HG02970 (cell line): Measurements from ENCODE around the gene ADAMTS6.
"Not testable (repeated sequence)": the region's sequence is repeated elsewhere in the genome, so short reads cannot be mapped to it uniquely, and the experiment has no call there.

Experiments used
- ATAC-seq: cut with Tn5 transposase; IDR thresholded peaks from one replicate; pipeline ENCODE4 v1.9.1; 2021; ENCODE audit warnings: mild to moderate bottlenecking, moderate library complexity, moderate number of reproducible peaks; ENCODE audit not compliant: unreplicated experiment, low FRiP score

The ADAMTS6 gene

DNA sequence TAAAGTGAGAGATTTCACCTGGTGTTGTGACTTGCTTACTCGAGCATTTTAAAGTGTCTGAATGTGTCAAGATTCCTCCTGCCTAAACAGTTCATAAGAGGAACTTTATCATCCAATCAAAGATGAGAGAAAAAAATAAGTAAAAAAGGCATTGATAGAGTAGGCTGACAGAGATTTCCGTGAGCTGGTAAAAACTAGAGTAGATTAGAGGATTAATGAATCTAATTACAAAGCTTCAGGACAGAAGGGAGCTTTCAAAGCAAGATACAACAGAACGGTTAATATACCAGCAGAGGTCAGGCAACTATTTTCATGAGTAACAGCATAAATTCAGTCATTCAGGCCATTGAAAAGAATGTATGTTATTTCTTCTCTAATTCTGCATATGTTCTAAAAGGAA, 91.5 kb downstream of the ADAMTS6 start:
- ATAC-seq = no peak

DNA sequence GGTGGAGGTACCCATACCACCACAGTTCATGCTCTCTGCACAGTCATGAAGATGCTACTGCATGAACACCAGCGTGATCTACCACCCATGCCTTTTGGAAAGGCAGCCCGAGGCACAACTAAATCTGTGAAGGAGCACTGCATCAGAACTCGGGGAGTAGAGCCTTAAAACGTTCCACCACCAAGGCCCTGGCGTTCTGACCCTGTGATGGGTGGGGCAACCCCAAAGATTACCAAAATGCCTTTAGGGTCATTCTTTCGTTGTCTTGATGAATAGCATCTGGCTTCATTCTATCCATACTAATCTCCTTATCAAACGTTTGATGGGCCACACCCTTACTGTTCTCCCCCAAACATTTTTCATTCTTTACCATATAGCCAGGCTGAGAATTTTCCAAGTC, 97.9 kb downstream of the ADAMTS6 start:
- ATAC-seq = no peak

- no peak for ATAC-seq
Observed at GRCh38 chr5:65382582-65382981, 99.1 kb downstream of the ADAMTS6 start.

DNA sequence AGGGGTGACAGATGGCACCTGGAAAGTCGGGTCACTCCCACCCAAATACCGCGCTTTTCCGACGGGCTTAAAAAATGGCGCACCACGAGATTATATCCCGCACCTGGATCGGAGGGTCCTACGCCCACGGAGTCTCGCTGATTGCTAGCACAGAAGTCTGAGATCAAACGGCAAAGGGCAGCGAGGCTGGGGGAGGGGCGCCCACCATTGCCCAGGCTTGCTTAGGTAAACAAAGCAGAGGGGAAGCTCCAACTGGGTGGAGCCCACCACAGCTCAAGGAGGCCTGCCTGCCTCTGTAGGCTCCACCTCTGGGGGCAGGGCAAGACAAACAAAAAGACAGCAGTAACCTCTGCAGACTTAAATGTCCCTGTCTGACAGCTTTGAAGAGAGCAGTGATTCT, 111.2 kb downstream of the ADAMTS6 start:
- not testable (repeated sequence) for ATAC-seq

GRCh38 chr5:65366655-65367054, 115.1 kb downstream of the ADAMTS6 start:
- no peak for ATAC-seq

GRCh38 chr5:65364907-65365306, 116.8 kb downstream of the ADAMTS6 start:
- no peak for ATAC-seq

- no peak for ATAC-seq
Observed at GRCh38 chr5:65363499-65363898, 118.2 kb downstream of the ADAMTS6 start.

DNA sequence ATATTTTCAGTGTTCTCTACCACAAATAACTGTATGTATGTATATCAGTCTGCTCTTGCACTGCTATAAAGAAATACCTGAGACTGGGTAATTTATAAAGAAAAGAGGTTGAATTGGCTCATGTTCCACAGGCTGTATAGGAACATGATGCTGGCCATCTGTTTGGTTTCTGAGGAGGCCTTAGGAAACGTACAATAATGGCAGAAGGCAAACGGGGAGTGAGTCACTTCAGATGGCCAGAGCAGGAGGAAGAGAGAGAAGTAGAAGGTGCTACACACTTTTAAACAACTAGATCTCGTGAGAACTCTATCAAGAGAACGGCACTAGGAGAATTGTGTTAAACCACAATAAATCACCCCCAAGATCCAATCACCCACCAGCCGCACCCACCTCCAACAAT, 121.7 kb downstream of the ADAMTS6 start:
- no peak for ATAC-seq

DNA sequence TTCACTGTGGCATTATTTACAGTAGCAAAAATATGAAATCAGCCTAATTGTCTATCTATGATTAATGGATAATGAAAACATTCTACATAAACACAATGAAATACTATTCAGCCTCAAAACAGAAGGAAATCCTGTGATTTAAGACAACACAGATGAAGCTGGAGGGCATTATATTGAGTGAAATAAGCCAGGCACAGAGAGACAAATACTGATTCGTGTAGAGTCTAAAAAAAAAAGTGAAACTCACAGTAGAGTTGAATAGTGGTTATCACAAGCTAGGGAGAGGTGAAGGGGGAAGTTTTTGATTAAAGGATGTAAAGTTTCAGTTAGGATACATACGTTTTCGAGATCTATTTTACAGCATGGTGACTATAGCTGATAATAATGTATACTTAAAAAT, 122.2 kb downstream of the ADAMTS6 start:
- no peak for ATAC-seq

DNA sequence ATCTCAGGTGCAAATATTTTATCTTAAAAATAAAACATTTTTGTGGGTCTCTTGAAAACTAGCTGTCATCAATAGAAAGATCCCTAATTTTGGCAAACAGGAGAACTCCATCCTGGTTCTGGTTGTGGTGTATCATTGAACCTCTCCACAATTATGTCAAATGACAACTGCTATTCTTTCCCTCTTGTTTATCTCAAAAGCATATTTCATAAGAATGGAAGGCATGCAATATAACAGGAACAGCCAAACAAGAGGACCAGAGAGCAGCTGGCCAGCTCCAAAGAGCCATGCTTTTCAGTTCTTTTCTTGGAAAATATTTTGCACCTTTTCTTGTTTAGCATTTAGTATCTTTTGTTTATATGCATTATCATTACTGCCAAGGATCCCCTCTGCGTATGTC, 125.4 kb downstream of the ADAMTS6 start:
- ATAC-seq = no peak

GRCh38 chr5:65355301-65355700, 126.4 kb downstream of the ADAMTS6 start:
- no peak for ATAC-seq

- no peak for ATAC-seq
Observed at GRCh38 chr5:65341835-65342234, 139.9 kb downstream of the ADAMTS6 start.

- no peak for ATAC-seq
Observed at GRCh38 chr5:65338606-65339151, 143.0 kb downstream of the ADAMTS6 start.

- ATAC-seq = no peak
Observed at GRCh38 chr5:65334077-65334476, 147.6 kb downstream of the ADAMTS6 start.

DNA sequence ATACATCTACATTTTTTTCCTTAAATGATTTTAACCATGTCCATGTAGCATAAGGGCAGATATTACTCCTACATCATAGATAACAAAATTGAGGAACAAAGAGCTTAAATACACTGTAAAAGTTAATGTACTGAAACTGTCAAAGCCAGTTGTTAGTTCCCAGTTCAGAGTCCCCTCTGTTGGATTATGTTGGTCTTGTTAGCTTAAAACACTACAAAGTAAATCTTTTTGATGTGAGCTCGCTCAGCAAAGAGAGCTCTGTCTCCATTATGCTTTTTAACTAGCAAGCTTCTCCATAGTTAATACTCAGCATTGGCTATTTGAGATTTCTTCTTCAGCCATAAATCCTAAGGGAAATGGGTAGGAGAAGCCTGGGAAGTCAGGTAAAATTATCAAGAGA, 149.1 kb downstream of the ADAMTS6 start:
- no peak for ATAC-seq

GRCh38 chr5:65329266-65329665, 152.5 kb downstream of the ADAMTS6 start:
- no peak for ATAC-seq

- no peak for ATAC-seq
Observed at GRCh38 chr5:65327582-65327981, 154.1 kb downstream of the ADAMTS6 start.

DNA sequence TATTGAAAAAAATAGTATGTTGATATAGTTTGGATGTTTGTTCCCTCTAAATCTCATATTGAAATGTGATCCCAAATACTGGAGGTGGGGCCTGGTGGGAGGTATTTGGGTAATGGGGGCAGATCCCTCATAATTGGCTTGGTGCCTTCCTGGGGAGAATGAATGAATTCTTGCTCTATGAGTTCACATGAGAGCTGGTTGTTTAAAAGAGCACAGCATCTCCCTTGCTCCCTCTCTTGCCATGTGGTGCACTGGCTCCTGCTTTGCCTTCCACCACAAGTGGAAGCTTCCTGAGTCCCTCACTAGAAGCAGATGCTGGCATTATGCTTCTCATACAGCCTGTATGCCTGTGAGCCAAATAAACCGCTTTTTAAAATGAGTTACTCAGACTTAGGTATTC, 154.8 kb downstream of the ADAMTS6 start:
- ATAC-seq = no peak

DNA sequence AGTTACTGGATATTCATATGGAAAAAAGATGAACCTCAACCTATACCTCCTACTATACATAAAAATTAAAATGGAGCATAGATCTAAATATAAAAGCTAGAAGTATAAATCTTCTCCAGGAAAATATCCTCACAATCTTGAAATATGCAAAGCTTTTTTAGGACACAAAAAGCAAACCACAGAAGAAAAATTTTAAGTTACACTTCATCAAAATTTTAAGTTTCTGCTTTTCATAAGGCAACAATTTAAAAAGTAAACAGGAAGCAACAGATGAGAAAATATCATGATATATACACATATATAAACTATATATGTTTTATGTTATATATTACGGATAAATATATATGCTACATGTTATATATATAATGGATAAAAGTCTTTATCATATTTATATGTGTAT, 157.5 kb downstream of the ADAMTS6 start:
- ATAC-seq = no peak

DNA sequence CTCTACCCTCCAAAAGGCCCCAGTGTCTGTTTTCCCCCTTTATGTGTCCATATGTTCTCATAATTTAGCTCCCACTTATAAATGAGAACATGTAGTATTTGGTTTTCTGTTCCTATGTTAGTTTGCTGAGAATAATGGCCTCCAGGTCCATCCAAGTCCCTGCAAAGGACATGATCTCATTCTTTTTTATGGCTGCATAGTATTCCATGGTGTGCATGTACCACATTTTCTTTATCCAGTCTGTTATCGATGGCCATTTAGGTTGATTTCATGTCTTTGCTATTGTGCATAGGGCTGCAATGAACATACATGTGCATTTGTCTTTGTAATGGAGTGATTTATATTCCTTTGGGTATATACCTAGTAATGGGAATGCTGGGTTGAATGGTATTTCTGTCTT, 161.0 kb downstream of the ADAMTS6 start:
- ATAC-seq = not testable (repeated sequence)

DNA sequence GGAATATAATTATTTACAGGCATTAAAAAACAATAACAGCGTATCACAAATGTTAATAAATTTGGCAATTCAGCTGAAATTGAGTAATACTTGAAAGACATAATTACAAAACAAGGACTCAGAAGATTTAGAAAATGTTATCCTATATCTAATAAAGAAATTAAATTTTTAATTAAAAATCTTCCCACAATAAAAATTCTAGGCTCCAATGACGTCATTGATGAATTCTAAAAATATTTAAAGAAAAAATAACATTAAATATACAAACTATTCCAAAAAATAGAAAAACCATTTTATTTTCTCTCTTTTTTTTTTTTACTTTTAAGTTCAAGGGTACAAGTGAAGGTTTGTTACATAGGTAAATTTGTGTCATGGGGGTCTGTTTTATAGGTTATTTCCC, 161.5 kb downstream of the ADAMTS6 start:
- no peak for ATAC-seq

GRCh38 chr5:65307931-65308330, 173.8 kb downstream of the ADAMTS6 start:
- no peak for ATAC-seq

GRCh38 chr5:65307088-65307487, 174.6 kb downstream of the ADAMTS6 start:
- no peak for ATAC-seq
